Kasumi-1 (cell line): ENCODE results near the gene NRXN3.
A peak's percentile ranks its signal among the peaks of the same experiment; 100 is the strongest.

Experiments used
- DNase-seq, 2 experiments: peaks; one replicate each; lab custom pipeline; 2025; lab: John Stamatoyannopoulos, UW

NRXN3 gene

GRCh38 chr14:78933948-78934524 is 763.9 kb downstream of the NRXN3 start:
- DNase-seq, result peak; percentile 37 to 49

DNA sequence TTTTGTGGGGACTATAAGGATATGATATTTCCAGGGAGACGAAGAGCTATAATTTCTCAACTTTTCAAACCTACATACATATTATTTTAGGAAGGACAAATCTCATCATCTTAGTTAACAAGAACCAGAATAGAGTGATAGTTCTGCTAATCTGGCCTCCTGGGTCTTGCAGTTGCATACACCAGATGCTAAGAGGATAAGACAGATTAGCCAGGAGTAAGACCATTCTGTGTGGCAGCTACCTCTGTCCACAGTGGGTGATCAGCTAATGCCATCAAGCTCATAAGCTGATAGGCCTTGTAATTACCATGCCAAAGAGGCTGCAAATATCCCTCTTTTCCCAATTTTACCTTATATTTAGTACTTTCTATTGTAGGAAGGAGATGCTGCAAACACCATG is 776.8 kb downstream of the NRXN3 start:
- DNase-seq, result no peak

DNA sequence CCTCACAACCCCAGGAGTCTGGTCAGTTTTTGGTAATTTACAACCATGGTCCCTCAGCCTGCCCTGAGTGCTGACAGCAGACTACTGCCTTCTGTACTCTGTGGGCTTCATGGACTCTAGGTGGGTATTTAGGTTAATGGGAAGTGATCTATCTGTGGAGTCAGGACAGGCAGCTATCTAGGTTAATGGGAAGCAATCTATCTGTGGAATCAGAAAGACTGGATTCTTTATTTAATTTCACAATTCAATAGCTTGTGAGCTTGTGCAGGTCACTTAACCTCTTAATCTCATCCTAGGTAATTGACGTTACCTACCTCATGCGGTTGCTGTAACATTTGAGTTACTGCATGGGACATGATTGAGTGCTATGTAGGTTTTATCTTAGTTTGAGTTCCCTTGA is 777.5 kb downstream of the NRXN3 start:
- no peak for DNase-seq

DNA sequence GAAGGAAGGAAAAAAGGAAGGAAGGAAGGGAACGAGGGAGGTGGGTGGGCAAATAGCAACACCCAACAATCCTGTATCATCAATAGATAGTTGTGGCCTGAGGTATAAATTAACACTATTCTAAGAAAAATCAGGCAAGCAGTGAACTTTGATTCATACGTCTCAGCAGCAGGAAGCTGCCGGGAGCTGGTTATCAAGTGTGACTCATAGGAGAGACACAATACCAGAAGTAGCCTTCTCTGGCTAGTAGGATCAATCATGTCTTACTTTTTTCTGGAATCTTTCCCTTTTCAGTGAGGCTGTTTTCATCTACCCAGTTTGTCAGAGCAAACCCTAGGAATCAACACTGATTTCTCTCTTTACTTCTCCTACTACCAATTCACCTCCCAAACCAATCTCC is 780.5 kb downstream of the NRXN3 start:
- DNase-seq, result no peak

GRCh38 chr14:78951602-78952001 is 781.4 kb downstream of the NRXN3 start:
- no peak for DNase-seq

- peak; percentile 61 to 62 for DNase-seq
Observed at GRCh38 chr14:78959674-78960264, 789.6 kb downstream of the NRXN3 start.

DNA sequence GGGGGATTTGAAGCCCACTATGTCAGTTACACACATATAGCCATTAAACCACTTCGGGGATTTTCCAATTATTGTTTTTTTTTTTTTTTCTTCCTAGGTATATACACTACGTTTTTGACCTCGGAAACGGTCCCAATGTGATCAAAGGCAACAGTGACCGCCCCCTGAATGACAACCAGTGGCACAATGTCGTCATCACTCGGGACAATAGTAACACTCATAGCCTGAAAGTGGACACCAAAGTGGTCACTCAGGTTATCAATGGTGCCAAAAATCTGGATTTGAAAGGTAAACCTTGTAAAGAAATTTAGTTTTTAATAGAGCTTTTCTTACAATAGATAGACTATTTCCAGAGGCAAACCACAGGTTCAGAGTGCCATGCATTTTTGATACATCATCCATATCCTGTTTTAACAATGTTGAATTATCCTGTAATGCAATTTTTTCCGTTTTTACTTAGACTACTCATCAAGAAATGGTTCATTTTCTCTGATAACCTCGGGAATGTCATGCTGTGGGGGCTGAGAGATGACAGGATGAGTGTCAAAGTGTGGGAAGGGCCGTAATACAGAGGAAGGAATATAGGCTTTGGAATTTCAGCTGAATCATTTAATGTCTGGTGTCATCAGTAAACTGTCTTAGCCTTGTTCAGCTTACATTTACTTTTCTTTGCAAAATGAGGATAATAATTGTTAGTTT is 797.1 kb downstream of the NRXN3 start:
- no peak for DNase-seq

DNA sequence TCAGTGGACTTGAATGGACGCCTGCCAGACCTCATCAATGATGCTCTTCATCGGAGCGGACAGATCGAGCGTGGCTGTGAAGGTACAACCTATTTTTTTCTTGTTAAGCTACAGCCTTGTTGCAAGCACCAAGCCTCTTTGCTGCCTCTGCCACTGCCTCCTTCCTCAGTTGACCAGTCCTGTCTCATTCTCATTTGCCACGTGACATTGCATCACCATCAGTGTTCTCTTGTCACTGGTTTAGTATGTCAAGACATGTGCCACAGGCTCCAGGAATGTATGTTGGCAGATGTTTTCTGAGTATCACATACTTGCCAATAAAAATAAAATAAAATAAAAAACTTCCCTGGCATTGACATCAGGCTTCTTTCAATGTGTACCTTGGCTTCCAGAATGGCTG is 798.1 kb downstream of the NRXN3 start:
- DNase-seq, result no peak

- DNase-seq, result no peak
Observed at GRCh38 chr14:78970677-78971076, 800.5 kb downstream of the NRXN3 start.

GRCh38 chr14:78972440-78972839 is 802.3 kb downstream of the NRXN3 start:
- DNase-seq, result no peak

DNA sequence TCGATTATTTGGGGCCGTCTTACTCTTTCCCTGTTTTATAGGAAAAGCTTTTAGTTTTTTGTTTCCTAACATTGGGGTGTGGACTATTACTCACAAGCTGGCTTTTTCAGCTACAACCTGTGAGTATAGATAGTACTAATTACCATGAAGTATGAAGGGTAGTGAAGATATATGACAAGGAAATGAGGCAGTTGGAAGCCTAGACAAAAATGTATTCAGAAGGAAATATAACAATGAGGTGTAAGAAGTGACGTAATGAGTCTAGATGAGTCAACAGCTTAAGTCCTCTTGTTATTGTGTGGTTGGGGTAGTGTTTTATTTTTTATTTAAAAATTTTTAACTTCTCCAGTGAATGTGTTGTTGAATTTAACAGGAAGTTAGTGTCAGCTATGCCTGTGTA is 804.5 kb downstream of the NRXN3 start:
- DNase-seq, result no peak

- DNase-seq, result no peak
Observed at GRCh38 chr14:78975734-78976133, 805.6 kb downstream of the NRXN3 start.

GRCh38 chr14:78978896-78979295 is 808.7 kb downstream of the NRXN3 start:
- no peak for DNase-seq

DNA sequence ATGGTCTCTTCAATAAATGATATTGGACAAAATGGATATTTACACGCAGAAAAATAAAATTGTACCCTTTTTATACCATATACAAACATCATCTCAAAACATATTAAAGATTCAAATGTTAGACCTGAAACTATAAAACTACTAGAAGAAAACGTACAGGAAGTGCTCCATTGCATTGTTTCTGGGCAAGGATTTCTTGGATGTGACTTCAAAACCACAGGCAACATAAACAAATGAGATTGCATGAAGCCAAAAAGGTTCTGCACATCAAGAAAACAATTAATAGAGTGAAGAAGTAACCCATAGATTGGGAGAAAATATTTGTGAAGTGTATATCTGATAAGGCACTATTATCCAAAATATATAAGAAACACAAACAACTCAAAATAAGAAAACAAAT is 812.4 kb downstream of the NRXN3 start:
- DNase-seq, result no peak

DNA sequence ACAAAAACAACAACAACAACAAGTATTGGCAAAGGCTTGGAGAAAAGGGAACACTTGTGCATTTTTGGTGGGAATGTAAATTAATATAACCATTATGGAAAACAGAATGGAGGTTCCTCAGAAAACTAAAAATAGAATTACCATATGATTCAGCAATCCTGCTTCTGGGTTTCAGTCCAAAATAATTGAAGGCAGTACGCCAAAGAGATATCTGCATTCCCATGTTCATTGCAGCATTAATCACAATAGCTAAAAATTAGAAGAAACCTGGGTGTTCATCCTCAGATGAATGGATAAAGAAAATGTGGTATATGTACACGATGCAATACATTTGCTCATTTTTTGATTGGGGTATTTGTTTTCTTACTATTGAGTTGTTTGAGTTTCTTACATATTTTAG is 813.0 kb downstream of the NRXN3 start:
- no peak for DNase-seq

GRCh38 chr14:78985668-78986381 is 815.7 kb downstream of the NRXN3 start:
- DNase-seq, result no peak

DNA sequence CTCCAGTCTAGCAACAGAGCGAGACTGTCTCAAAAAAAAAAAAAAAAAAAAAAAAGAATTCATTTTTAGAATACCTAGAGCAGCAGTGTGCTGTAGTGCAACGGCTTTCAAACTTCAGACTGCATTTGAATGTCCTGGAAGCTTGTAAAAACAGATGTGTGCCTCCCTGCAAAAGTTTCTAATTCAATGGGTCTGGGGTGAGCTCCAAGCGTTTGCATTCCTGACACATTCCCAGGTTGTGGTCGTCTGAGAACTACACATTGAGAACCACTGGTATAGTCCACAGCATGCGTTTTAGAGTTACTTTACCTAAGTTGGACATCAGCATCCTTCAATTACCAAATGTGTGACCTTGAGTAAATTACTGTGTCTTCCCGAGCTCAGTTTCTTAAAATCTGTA is 816.8 kb downstream of the NRXN3 start:
- DNase-seq, result no peak

GRCh38 chr14:78989221-78989620 is 819.0 kb downstream of the NRXN3 start:
- no peak for DNase-seq

GRCh38 chr14:78992867-78993266 is 822.7 kb downstream of the NRXN3 start:
- DNase-seq, result no peak

DNA sequence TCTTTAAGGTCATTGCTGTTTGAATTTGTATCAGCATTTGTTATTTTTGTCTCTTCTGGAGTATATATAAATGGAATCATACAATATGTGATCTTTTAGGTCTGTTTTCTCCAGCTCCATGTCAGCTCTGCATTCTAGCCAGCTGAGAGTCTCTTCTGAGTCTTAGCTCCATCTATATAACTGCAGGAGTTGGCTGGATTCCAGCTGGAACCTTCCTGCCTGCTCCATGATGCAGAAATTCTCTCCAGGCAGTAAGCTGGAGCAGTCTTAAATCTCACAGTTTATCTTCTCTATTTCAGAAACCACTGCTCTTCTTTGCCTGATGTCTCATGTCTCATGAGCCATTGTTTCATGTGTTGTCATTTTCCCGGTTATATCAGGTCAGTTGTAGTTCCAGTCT is 827.6 kb downstream of the NRXN3 start:
- no peak for DNase-seq

GRCh38 chr14:79009286-79009685 is 839.1 kb downstream of the NRXN3 start:
- no peak for DNase-seq

DNA sequence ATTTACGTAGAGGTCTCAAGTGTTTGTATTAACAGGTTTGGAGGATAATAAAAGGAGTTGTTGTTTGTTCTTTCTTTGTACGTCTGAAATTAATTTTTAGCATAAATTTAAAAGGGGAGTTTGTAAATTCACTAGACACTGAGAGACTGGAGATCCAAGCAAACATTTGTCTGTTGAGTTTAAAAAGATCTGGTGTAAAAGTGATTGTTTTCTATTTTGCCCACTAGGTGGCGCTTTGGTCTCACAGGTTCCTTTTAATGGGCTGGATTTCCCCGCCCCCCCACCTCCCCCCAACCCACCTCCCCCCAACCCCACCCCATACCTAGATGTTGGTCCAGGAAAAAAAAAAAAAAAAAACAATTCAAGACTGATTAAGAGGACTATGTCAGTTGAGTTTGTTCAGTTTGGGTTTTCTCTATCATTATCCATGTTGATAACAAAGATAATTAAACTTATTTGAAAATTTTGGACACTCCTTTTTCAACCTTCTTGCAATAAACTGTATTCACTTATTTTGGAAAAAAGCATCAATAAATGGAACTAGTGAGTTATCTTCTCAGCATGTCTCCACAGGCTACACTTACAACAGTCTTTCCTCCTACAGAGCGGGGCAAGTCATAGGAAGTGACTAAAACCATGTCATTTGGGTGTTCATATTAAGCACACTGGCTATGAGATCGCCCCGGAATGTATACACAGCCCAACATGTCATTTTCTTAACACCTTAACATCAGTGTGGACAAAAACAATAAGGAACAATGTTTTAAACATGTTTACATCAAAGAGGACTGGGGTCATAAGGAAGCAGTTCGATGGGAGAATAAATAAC is 841.1 kb downstream of the NRXN3 start:
- peak; percentile 5 to 54 for DNase-seq
